CD4-positive, alpha-beta T cell (primary cell): ENCODE results near the gene TMEM140. TPM values are rescaled to one million over a fixed set of nuclear protein-coding genes. Genes with fewer than 3 reads are reported as not detected.
A peak's percentile ranks its signal among the peaks of the same experiment; 100 is the strongest.

Source experiments
- ATAC-seq: fragments of 200-7000 bp; cut with Tn5 transposase; one replicate; pipeline ENCODE4 v1.10.0; 2022; ENCODE audit warnings: mild to moderate bottlenecking; ENCODE audit not compliant: poor library complexity
- CTCF ChIA-PET: fragments of 350-600 bp; sonication (Branson Sonifier 250); formaldehyde crosslinking; loops from one replicate; lab custom pipeline; 2021; ENCODE audit warnings: antibody characterized with exemption, inconsistent platforms; lab: Charles Lee
- POLR2A ChIA-PET: fragments of 350-600 bp; sonication (Branson Sonifier 250); formaldehyde crosslinking; loops from one replicate; lab custom pipeline; 2021; ENCODE audit warnings: antibody characterized with exemption, inconsistent platforms; lab: Charles Lee
- DNase-seq, 14 experiments: peaks; one replicate each; pipeline ENCODE4 v3.0.0-alpha.2; 2013 to 2020; ENCODE audit warnings: mixed read lengths in 2 of 14
- H3K27ac ChIP-seq, 2 donors: one replicate each; pipeline versions ENCODE4 v1.5.1 to v1.7.0; 2013; ENCODE audit warnings: low read length in 2 of 2, low read depth in 1 of 2, mild to moderate bottlenecking in 1 of 2
- H3K27me3 ChIP-seq, 2 experiments: 1 replicate in 1 of 2; 2 replicates in 1 of 2; pipeline versions ENCODE4 v1.6.1 to v1.7.0; 2013; ENCODE audit warnings: low read length in 2 of 2, control low read depth in 1 of 2, mild to moderate bottlenecking in 1 of 2, moderate library complexity in 1 of 2; ENCODE audit not compliant: insufficient read depth in 2 of 2, control insufficient read depth in 1 of 2
- H3K36me3 ChIP-seq: one replicate; pipeline ENCODE4 v1.6.1; 2013; ENCODE audit warnings: low read length, control low read depth; ENCODE audit not compliant: insufficient read depth
- H3K4me1 ChIP-seq: one replicate; pipeline ENCODE4 v1.6.1; 2013; ENCODE audit warnings: low read length, control low read depth; ENCODE audit not compliant: insufficient read depth
- H3K4me3 ChIP-seq: one replicate; pipeline ENCODE4 v1.5.1; 2013; ENCODE audit warnings: mild to moderate bottlenecking, low read length, moderate library complexity
- H3K9me3 ChIP-seq, 2 experiments: 1 replicate in 1 of 2; 2 replicates in 1 of 2; pipeline versions ENCODE4 v1.6.1 to v1.7.0; 2013; ENCODE audit warnings: low read length in 2 of 2, mild to moderate bottlenecking in 2 of 2, control low read depth in 1 of 2, moderate library complexity in 1 of 2; ENCODE audit not compliant: control insufficient read depth in 1 of 2, insufficient read depth in 1 of 2
- H3K27ac Mint-ChIP-seq: one replicate; pipeline ENCODE4 v1.8.0; 2020; ENCODE audit warnings: mixed read lengths
- H3K27me3 Mint-ChIP-seq: one replicate; pipeline ENCODE4 v1.8.0; 2021; ENCODE audit warnings: mixed read lengths
- H3K36me3 Mint-ChIP-seq: one replicate; pipeline ENCODE4 v1.8.0; 2021; ENCODE audit warnings: low read depth, mixed read lengths
- H3K4me1 Mint-ChIP-seq: one replicate; pipeline ENCODE4 v1.8.0; 2021; ENCODE audit warnings: low read depth, mixed read lengths
- H3K4me3 Mint-ChIP-seq: one replicate; pipeline ENCODE4 v1.8.0; 2020; ENCODE audit warnings: mild to moderate bottlenecking, mixed read lengths
- H3K9me3 Mint-ChIP-seq: one replicate; pipeline ENCODE4 v1.8.0; 2020; ENCODE audit warnings: mixed read lengths
- intact Hi-C, 2 experiments: fragments of 100-400 bp; cut with DNase I in 1 of 2; cut with micrococcal nuclease in 1 of 2; formaldehyde crosslinking; loops; one replicate each; pipeline versions ENCODE4 v1.15.1 to v1.9.0; 2023 to 2025; cut with DNase I, micrococcal nuclease
- total RNA-seq, 174 experiments: library from RNA in 2 of 174; stranded (reverse) in 2 of 174; gene quantifications; one replicate each; pipeline ENCODE4 v1.2.3 and lab custom pipeline; 2021 to 2026
- TF ChIP-seq, protein P1 (sequence below): fragments of 200-600 bp; IDR thresholded peaks from one replicate; pipeline ENCODE4 v1.8.0; 2022; ENCODE audit warnings: antibody characterized with exemption, mild to moderate bottlenecking

TMEM140 gene
- total RNA-seq, 2 experiments from 2014 or later: 27.7 to 32.2 TPM

DNA sequence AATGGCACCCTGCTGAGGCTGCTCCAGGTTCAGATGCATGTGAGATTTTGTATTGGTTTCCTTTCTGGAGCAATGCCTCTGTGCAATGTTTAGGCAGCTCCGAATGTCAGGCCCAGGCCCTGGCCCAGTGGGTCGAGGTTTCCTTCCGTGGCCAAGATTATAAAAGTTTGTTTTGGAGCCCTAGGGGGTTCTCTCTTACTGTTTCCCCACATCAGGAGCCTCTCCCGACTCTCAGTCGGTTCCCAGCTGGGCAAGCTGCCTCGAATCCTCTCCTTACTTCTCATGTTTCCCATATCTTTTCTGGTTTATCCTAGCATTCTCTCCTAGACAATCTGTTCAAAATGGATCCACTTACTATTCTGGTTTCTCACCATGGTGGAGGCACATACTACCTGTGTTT lies 11.0 kb downstream of the TMEM140 start:
- peaks cover 32% of the 10 kb centered on the region for H3K4me1 ChIP-seq
- Mint-ChIP-seq H3K27me3 (no peaks in the 10 kb centered on the region), H3K4me3 (no peak overlapping the region), H3K9me3 (peaks cover 28% of the 10 kb centered on the region), H3K4me1 (peaks cover 49% of the 10 kb centered on the region), H3K36me3 (peaks cover 92% of the 10 kb centered on the region), H3K27ac (no peak overlapping the region)
- no peaks in the 10 kb centered on the region for H3K27me3 ChIP-seq
- DNase-seq: no peak
- intact Hi-C loops: no loop called here
- TF ChIP-seq, protein P1, sequence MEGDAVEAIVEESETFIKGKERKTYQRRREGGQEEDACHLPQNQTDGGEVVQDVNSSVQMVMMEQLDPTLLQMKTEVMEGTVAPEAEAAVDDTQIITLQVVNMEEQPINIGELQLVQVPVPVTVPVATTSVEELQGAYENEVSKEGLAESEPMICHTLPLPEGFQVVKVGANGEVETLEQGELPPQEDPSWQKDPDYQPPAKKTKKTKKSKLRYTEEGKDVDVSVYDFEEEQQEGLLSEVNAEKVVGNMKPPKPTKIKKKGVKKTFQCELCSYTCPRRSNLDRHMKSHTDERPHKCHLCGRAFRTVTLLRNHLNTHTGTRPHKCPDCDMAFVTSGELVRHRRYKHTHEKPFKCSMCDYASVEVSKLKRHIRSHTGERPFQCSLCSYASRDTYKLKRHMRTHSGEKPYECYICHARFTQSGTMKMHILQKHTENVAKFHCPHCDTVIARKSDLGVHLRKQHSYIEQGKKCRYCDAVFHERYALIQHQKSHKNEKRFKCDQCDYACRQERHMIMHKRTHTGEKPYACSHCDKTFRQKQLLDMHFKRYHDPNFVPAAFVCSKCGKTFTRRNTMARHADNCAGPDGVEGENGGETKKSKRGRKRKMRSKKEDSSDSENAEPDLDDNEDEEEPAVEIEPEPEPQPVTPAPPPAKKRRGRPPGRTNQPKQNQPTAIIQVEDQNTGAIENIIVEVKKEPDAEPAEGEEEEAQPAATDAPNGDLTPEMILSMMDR: no peak
- ATAC-seq: no peak
- H3K9me3 ChIP-seq: peaks cover 14 to 34% of the 10 kb centered on the region in 2 experiments
- no peak overlapping the region for H3K4me3 ChIP-seq
- H3K36me3 ChIP-seq: peaks cover 31% of the 10 kb centered on the region
- ChIA-PET CTCF (no interaction called here), POLR2A (interaction anchor here (1.7 to 4.2 kb wide), 2 partner anchors 10 kb away, joined by 10 to 31 read pairs; partner anchors contain the start of gene TMEM140)
- no peak overlapping the region for H3K27ac ChIP-seq

DNA sequence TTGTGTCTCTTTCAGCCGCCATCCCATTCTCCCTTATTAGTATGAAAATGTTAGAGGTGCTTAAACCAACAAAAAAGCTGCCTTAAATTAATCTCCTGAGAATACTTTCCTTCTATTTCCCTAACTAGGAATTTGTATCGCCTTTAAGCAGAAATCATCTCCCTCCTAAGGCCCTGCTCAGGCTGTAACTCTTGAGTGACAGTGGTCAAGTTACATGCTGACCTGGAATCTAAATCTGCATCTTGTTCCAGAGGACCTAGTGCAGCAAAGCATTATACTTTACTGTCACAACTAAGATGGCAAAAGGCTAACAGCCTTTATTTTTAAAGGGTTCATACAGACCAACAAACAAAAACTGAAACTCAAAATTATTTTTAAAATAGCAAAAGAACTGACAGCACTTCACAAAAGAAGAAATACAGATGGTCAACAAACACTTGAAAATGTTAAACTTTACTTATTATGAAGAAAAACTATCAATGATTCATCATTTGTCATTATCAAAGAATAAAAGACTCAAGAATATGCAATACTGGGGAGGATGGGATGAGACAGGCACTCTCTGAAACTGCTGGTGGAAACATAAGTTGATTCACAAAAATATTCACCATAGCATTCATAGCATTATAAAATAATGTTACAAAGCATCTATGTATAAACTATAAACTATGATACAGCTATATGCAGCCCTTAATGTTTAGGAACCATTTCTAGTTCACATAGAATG lies 11.7 kb downstream of the TMEM140 start:
- H3K36me3 Mint-ChIP-seq: peaks cover 92% of the 10 kb centered on the region
- no peak for ATAC-seq
- intact Hi-C loops: loop anchor here in 1 of 2 experiments (10.0 kb wide), 3 partner anchors 295 to 705 kb away; partner anchors contain the start of genes AKR1B1 and STMP1
- Histone ChIP-seq H3K4me3 (no peak overlapping the region), H3K9me3 (peaks cover 14 to 32% of the 10 kb centered on the region in 2 experiments), H3K36me3 (peaks cover 37% of the 10 kb centered on the region), H3K27ac (no peak overlapping the region), H3K4me1 (peaks cover 32% of the 10 kb centered on the region), H3K27me3 (no peaks in the 10 kb centered on the region)
- peaks cover 42% of the 10 kb centered on the region for H3K4me1 Mint-ChIP-seq
- CTCF ChIA-PET: interaction anchor here (1.9 to 2.4 kb wide), 2 partner anchors 10 to 174 kb away, joined by 5 to 19 read pairs; partner anchors contain the start of genes AGBL3 and CYREN
- H3K27me3 Mint-ChIP-seq: no peaks in the 10 kb centered on the region
- POLR2A ChIA-PET: interaction anchor here (1.8 to 4.2 kb wide), 2 partner anchors 10 to 11 kb away, joined by 7 to 31 read pairs; partner anchors contain the start of genes CYREN and TMEM140
- H3K4me3 Mint-ChIP-seq: no peak overlapping the region
- DNase-seq: no peak
- H3K27ac Mint-ChIP-seq: peak overlapping the region; percentile 29
- TF ChIP-seq, protein P1: no peak
- H3K9me3 Mint-ChIP-seq: peaks cover 25% of the 10 kb centered on the region

DNA sequence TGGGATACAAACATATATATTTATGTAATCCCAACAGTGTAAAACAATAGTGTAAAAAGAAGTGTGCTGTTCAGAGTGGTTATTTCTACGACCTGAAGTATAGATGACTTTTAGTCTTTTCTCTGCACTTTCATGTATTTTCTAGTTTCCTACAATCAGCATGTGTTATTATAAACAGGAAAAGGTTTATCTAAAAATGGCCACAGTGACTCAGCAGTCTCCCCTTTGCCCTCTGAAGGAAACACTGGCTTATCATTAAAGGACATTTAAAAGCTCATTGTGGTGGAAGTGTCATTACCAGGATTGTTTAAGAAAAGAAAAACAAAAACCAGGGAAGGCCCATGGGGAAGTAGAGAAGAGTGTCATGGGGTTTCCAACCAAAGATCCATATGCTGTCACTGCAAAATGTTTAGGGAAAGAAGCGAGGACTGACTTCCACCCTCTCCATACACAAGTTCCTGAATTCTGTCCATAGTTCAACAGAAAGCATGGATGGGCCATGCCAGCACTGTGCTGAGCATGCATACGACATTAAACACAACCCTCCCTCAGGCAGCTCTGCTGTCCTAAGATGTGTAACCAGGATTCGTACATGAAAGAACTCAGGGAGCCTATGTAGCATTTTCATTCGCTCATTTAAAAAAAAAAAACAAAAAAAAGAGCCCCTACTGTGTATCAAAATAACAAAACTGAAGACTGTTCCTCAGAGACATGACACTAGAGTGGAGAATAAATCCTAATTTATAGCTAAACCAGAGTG lies 12.4 kb downstream of the TMEM140 start:
- peaks cover 14 to 25% of the 10 kb centered on the region in 2 experiments for H3K9me3 ChIP-seq
- CTCF ChIA-PET: interaction anchor here (0.8 to 2.4 kb wide), 3 partner anchors 9 to 174 kb away, joined by 3 to 19 read pairs (median 5); partner anchors contain the start of genes AGBL3, CYREN and TMEM140
- Mint-ChIP-seq H3K27ac (peak overlapping the region; percentile 29), H3K36me3 (peaks cover 92% of the 10 kb centered on the region), H3K27me3 (no peaks in the 10 kb centered on the region), H3K4me3 (no peak overlapping the region), H3K9me3 (peaks cover 17% of the 10 kb centered on the region), H3K4me1 (peaks cover 34% of the 10 kb centered on the region)
- no peak overlapping the region for H3K27ac ChIP-seq
- TF ChIP-seq, protein P1: no peak
- H3K4me3 ChIP-seq: no peak overlapping the region
- no peaks in the 10 kb centered on the region for H3K27me3 ChIP-seq
- H3K4me1 ChIP-seq: peaks cover 32% of the 10 kb centered on the region
- peak in 1 of 14 experiments; percentile 47 for DNase-seq
- intact Hi-C loops: loop anchor here in 1 of 2 experiments (10.0 kb wide), 3 partner anchors 295 to 705 kb away; partner anchors contain the start of genes AKR1B1 and STMP1
- POLR2A ChIA-PET: interaction anchor here (0.9 to 1.8 kb wide), 3 partner anchors 9 to 12 kb away, joined by 3 to 7 read pairs (median 5); partner anchors contain the start of genes CYREN and TMEM140
- no peak for ATAC-seq
- peaks cover 43% of the 10 kb centered on the region for H3K36me3 ChIP-seq
